Measurements from ENCODE around the gene RBMS3. TPM values are rescaled to one million over a fixed set of nuclear protein-coding genes. Genes with fewer than 3 reads are reported as not detected.

The RBMS3 gene
- total and polyA plus RNA-seq, 2 donors (not counting 1 experiment from before 2014, with no cell fraction given), result 26.9 to 68.4 TPM

DNA sequence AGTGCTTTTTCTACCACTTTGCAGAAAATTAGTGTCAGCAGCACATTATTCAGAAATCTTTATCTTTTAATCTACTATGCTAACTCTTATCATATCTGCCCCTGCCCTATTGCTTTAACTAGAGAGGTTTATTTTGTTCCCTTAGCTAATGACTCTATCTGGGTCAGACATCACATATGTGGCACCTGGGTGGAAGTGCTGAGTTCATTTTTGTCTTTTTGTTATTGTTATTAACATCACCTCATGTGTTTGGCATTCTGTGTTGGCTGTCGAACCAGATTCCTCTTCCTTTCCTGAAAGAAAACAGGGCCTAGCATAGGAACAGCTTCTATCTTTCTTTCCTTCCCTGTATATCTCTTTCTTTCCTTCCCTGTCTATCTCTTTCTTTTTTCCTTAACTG lies 100.7 kb downstream of the RBMS3 start:
- peak in 1 of 2 donors; percentile 59 for DNase-seq (ENCODE audit: low read depth in 2 of 2)
- no peaks in the 10 kb centered on the region for H3K79me2 ChIP-seq (ENCODE audit: control insufficient read depth, insufficient read depth, low read length)
- no peak overlapping the region for H3K27ac ChIP-seq (ENCODE audit: insufficient read depth, low read length)

GRCh38 chr3:29382409-29382808 lies 101.5 kb downstream of the RBMS3 start:
- Histone ChIP-seq H3K27ac (ENCODE audit: insufficient read depth, low read length) (no peak overlapping the region), H3K9me3 (ENCODE audit: control insufficient read depth, insufficient read depth, low read depth, low read length) (no peaks in the 10 kb centered on the region), H3K4me3 (replicated peaks in 1 of 4; ENCODE audit: control extremely low read depth in 1 of 4, insufficient read depth in 1 of 4, low read depth in 3 of 4, low read length in 4 of 4) (no peak overlapping the region), H3K79me2 (ENCODE audit: control insufficient read depth, insufficient read depth, low read length) (no peaks in the 10 kb centered on the region), H3K27me3 (ENCODE audit: control insufficient read depth, insufficient read depth, low read length) (no peaks in the 10 kb centered on the region), H4K20me1 (ENCODE audit: control insufficient read depth, extremely low read depth, insufficient read depth, low read length) (no peaks in the 10 kb centered on the region), H3K36me3 (ENCODE audit: control insufficient read depth, insufficient read depth, low read length) (no peaks in the 10 kb centered on the region), H2AFZ (ENCODE audit: low read length) (no peak overlapping the region), H3K9ac (ENCODE audit: insufficient read depth, low read length) (no peak overlapping the region), H3K4me1 (ENCODE audit: control insufficient read depth, extremely low read depth, insufficient read depth, low read length) (no peaks in the 10 kb centered on the region), H3K4me2 (ENCODE audit: extremely low read depth, insufficient read depth, low read length) (no peak overlapping the region)
- TF ChIP-seq EZH2 (IDR thresholded peaks at IDR 0.05; ENCODE audit: low read length, missing control alignments), result no peak
- TF ChIP-seq, protein P1, sequence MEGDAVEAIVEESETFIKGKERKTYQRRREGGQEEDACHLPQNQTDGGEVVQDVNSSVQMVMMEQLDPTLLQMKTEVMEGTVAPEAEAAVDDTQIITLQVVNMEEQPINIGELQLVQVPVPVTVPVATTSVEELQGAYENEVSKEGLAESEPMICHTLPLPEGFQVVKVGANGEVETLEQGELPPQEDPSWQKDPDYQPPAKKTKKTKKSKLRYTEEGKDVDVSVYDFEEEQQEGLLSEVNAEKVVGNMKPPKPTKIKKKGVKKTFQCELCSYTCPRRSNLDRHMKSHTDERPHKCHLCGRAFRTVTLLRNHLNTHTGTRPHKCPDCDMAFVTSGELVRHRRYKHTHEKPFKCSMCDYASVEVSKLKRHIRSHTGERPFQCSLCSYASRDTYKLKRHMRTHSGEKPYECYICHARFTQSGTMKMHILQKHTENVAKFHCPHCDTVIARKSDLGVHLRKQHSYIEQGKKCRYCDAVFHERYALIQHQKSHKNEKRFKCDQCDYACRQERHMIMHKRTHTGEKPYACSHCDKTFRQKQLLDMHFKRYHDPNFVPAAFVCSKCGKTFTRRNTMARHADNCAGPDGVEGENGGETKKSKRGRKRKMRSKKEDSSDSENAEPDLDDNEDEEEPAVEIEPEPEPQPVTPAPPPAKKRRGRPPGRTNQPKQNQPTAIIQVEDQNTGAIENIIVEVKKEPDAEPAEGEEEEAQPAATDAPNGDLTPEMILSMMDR (conservative IDR thresholded peaks at IDR 0.05 in 1 of 2, IDR thresholded peaks at IDR 0.05 in 1 of 2; ENCODE audit: low read depth in 1 of 2, low read length in 2 of 2), result no peak
- DNase-seq (ENCODE audit: low read depth in 2 of 2), result peak; percentile 4 to 43

More for the DNA sequence above, 100.7 kb downstream of the RBMS3 start:
- no peak overlapping the region for H3K4me3 ChIP-seq (replicated peaks in 1 of 4; ENCODE audit: control extremely low read depth in 1 of 4, insufficient read depth in 1 of 4, low read depth in 3 of 4, low read length in 4 of 4)
- H4K20me1 ChIP-seq (ENCODE audit: control insufficient read depth, extremely low read depth, insufficient read depth, low read length), result no peaks in the 10 kb centered on the region
- no peak overlapping the region for H2AFZ ChIP-seq (ENCODE audit: low read length)
- TF ChIP-seq, protein P1 (conservative IDR thresholded peaks at IDR 0.05 in 1 of 2, IDR thresholded peaks at IDR 0.05 in 1 of 2; ENCODE audit: low read depth in 1 of 2, low read length in 2 of 2), result no peak
- no peaks in the 10 kb centered on the region for H3K9me3 ChIP-seq (ENCODE audit: control insufficient read depth, insufficient read depth, low read depth, low read length)
- H3K4me1 ChIP-seq (ENCODE audit: control insufficient read depth, extremely low read depth, insufficient read depth, low read length), result no peaks in the 10 kb centered on the region
- no peak overlapping the region for H3K4me2 ChIP-seq (ENCODE audit: extremely low read depth, insufficient read depth, low read length)
- H3K36me3 ChIP-seq (ENCODE audit: control insufficient read depth, insufficient read depth, low read length), result no peaks in the 10 kb centered on the region
- no peaks in the 10 kb centered on the region for H3K27me3 ChIP-seq (ENCODE audit: control insufficient read depth, insufficient read depth, low read length)
- no peak overlapping the region for H3K9ac ChIP-seq (ENCODE audit: insufficient read depth, low read length)

- H3K9me3 ChIP-seq (ENCODE audit: control insufficient read depth, insufficient read depth, low read depth, low read length), result no peaks in the 10 kb centered on the region
- TF ChIP-seq EZH2 (IDR thresholded peaks at IDR 0.05; ENCODE audit: low read length, missing control alignments), result no peak
- TF ChIP-seq, protein P1 (conservative IDR thresholded peaks at IDR 0.05 in 1 of 2, IDR thresholded peaks at IDR 0.05 in 1 of 2; ENCODE audit: low read depth in 1 of 2, low read length in 2 of 2), result no peak
- no peak for DNase-seq (ENCODE audit: low read depth in 2 of 2)
- H3K4me2 ChIP-seq (ENCODE audit: extremely low read depth, insufficient read depth, low read length), result no peak overlapping the region
- no peaks in the 10 kb centered on the region for H3K79me2 ChIP-seq (ENCODE audit: control insufficient read depth, insufficient read depth, low read length)
- no peak overlapping the region for H3K9ac ChIP-seq (ENCODE audit: insufficient read depth, low read length)
- no peak overlapping the region for H3K27ac ChIP-seq (ENCODE audit: insufficient read depth, low read length)
- H3K36me3 ChIP-seq (ENCODE audit: control insufficient read depth, insufficient read depth, low read length), result no peaks in the 10 kb centered on the region
- H4K20me1 ChIP-seq (ENCODE audit: control insufficient read depth, extremely low read depth, insufficient read depth, low read length), result no peaks in the 10 kb centered on the region
- no peak overlapping the region for H2AFZ ChIP-seq (ENCODE audit: low read length)
- no peaks in the 10 kb centered on the region for H3K27me3 ChIP-seq (ENCODE audit: control insufficient read depth, insufficient read depth, low read length)
- H3K4me3 ChIP-seq (replicated peaks in 1 of 4; ENCODE audit: control extremely low read depth in 1 of 4, insufficient read depth in 1 of 4, low read depth in 3 of 4, low read length in 4 of 4), result no peak overlapping the region
- no peaks in the 10 kb centered on the region for H3K4me1 ChIP-seq (ENCODE audit: control insufficient read depth, extremely low read depth, insufficient read depth, low read length)
Measured at GRCh38 chr3:29382845-29383244, 102.0 kb downstream of the RBMS3 start.
